H7 (cell line): Measurements from ENCODE around the gene RPL12. TPM values are rescaled to one million over a fixed set of nuclear protein-coding genes. Genes with fewer than 3 reads are reported as not detected.

Experiments used
- DNase-seq: peaks from one replicate; pipeline ENCODE4 v3.0.0; 2012
- H3K27me3 ChIP-seq: 2 replicates; pipeline ENCODE4 v1.6.0; 2011; ENCODE audit warnings: mild to moderate bottlenecking, low read length; ENCODE audit not compliant: control insufficient read depth, insufficient read depth
- H3K36me3 ChIP-seq: replicated peaks from 2 replicates; pipeline ENCODE4 v1.5.1; 2011; ENCODE audit warnings: low read length; ENCODE audit not compliant: control insufficient read depth, insufficient read depth
- H3K4me3 ChIP-seq: 2 replicates; pipeline ENCODE4 v1.5.1; 2011; ENCODE audit warnings: low read depth, mild to moderate bottlenecking, control low read depth, low read length, moderate library complexity; ENCODE audit not compliant: insufficient read depth
- total RNA-seq: library from RNA; depleted of rRNA; stranded (reverse); fragments of >200 nt; shearing (Covaris generic); gene quantifications from 2 replicates; pipeline ENCODE4 v1.2.3, GENCODE V29; 2014; rRNA removed

The RPL12 gene
- 2,182 and 2,219 TPM in 2 replicates for total RNA-seq

DNA sequence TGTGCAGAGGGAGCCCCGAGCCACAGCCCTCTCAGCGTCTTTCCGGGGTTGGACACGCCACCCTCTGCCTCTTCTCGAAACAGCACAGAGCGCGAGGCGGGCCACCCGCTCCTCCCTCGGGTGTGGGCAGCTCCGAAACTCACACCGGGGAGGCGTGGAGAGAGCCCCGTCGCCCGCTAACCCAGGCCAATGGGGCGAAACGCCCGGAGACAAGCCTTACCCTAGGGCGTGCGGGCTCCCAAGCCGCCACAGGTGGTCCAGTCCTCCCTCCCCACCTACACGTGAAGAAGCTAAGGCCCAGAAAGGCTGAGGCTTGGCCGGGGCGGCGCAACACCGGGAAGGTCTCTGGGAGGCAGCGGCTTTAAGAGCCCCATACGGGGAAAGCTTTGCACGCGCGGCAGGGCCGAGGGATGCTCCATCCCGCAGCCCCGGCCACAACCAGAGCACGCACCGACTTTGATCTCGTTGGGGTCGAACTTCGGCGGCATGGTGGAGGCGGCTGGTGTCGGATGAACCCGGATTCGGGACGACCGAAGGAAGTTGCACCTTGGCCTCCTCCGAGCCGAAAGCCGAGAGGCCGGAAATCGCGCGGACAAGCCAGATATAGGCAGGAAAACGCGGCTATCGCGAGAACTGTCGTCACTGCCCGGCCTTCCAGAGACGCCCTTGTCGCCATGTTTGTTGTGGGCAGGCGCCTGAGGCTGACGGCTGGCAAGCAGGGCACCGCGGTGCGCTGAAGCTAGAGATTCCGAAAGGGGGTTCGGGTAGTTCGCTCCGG is at the start of gene RPL12, which contains the start of gene LRSAM1:
Gene RPL12, minus strand, starts transcription at position 577 of the 778 bp plus-strand sequence. Its CDS starts 89 bp downstream, at position 488.
Gene LRSAM1, plus strand, starts transcription at position 681 of the 778 bp plus-strand sequence. CDS start 3,018 bp downstream, outside the sequence.
- Histone ChIP-seq H3K27me3 (no peaks in the 10 kb centered on the region), H3K36me3 (peaks cover 43% of the 10 kb centered on the region), H3K4me3 (peak within 1 kb of the TSS; percentile 99)
- DNase-seq, result peak; percentile 97

DNA sequence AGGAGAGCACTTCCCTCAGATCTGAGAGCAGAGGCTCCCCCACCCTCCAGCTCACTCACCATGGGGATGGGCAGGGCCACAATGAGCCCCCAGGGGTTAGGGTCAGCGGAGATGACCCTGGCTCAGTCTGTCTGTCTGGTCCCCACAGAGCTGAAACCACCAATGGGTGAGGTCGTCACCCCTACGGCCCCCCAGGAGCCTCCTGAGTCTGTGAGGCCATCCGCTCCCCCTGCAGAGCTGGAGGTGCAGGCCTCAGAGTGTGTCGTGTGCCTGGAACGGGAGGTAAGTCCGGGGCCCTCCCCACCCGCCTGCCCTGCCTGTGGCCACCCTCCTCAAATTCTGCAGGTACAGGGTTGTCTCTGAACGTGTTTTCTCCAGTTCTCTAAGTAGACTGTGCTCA is 49.7 kb upstream of the RPL12 start:
- H3K36me3 ChIP-seq, result peaks cover 2% of the 10 kb centered on the region
- no peak for DNase-seq
- H3K27me3 ChIP-seq, result no peaks in the 10 kb centered on the region
- H3K4me3 ChIP-seq, result no peak overlapping the region

GRCh38 chr9:127500399-127500798 is 49.2 kb upstream of the RPL12 start:
- H3K4me3 ChIP-seq, result no peak overlapping the region
- peaks cover 2% of the 10 kb centered on the region for H3K36me3 ChIP-seq
- H3K27me3 ChIP-seq, result no peaks in the 10 kb centered on the region
- DNase-seq, result no peak

GRCh38 chr9:127498298-127498697 is 47.1 kb upstream of the RPL12 start:
- Histone ChIP-seq H3K27me3 (no peaks in the 10 kb centered on the region), H3K36me3 (peaks cover 6% of the 10 kb centered on the region), H3K4me3 (no peak overlapping the region)
- DNase-seq, result no peak

DNA sequence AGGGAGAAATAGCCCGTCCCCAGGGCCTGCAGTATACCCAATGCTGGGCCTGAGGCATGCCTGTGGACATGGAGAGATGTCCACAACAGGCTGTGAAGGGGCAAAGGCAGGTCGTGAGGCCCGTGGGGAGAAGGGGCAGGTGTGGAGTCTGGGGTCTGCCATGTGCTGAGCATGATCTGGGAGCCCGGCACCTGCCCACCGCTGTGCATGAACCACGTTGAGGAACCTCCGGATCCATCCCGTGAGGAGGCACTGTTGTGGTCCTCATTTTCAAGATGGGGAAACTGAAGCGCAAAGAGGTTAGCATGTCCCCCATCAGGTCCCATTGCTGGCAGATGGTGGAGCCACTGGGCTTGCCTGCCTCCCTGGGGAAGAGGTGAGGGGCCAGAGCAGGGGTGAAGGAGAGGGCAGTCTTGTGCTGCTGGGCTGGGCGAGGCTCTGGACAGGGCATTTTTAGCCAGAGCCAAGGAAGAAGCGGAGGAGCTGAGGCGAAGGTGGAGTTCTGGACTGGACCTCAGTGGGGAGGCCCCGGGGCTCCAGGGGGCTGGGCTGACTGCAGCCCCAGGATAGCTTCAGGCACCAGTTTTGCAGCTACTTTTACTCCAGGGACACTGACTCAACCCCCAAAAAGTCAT is 46.6 kb upstream of the RPL12 start:
- DNase-seq, result no peak
- Histone ChIP-seq H3K27me3 (no peaks in the 10 kb centered on the region), H3K4me3 (no peak overlapping the region), H3K36me3 (peaks cover 6% of the 10 kb centered on the region)

DNA sequence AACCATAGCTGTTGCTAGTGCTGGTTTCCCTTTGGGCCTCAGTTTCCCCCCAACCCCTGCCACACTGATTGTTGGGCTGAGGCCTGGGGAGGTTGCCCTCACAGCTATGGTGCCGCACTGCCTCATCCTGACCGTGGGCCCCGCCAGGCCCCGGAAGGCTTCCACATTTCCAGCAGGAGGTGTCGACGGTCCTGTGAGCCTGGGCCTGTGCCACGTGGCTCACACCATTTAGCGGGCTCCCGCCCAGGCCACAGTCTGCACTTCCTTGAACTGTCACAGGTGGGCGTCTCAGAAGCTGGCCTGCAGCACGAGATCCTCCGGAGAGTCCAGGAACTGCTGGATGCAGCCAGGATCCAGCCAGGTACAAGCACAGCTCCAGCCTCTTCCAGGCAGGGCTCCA is 45.8 kb upstream of the RPL12 start:
- H3K36me3 ChIP-seq, result peaks cover 6% of the 10 kb centered on the region
- H3K27me3 ChIP-seq, result no peaks in the 10 kb centered on the region
- no peak overlapping the region for H3K4me3 ChIP-seq
- DNase-seq, result no peak

GRCh38 chr9:127495884-127496555 is 44.8 kb upstream of the RPL12 start:
- Histone ChIP-seq H3K36me3 (peaks cover 10% of the 10 kb centered on the region), H3K4me3 (no peak overlapping the region), H3K27me3 (no peaks in the 10 kb centered on the region)
- DNase-seq, result peak; percentile 33

DNA sequence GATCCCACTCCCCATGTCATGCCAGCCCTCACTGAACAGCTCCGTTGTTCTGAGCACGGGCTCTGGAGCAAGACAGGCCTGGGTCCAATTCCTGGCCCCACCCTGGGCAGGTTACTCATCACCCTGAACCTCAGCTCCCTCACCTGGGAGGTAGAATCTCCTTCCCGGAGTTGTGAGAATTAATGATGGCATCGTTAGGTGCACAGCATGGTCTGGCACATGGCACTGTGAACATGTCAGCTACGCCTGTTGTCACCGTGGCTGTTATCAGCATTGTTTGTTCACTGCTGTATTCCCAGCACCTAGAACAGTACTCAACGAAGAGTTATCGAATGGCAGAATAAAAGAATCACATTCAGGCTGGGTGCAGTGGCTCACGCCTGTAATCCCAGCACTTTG is 43.1 kb upstream of the RPL12 start:
- Histone ChIP-seq H3K4me3 (no peak overlapping the region), H3K36me3 (peaks cover 10% of the 10 kb centered on the region), H3K27me3 (no peaks in the 10 kb centered on the region)
- DNase-seq, result no peak

DNA sequence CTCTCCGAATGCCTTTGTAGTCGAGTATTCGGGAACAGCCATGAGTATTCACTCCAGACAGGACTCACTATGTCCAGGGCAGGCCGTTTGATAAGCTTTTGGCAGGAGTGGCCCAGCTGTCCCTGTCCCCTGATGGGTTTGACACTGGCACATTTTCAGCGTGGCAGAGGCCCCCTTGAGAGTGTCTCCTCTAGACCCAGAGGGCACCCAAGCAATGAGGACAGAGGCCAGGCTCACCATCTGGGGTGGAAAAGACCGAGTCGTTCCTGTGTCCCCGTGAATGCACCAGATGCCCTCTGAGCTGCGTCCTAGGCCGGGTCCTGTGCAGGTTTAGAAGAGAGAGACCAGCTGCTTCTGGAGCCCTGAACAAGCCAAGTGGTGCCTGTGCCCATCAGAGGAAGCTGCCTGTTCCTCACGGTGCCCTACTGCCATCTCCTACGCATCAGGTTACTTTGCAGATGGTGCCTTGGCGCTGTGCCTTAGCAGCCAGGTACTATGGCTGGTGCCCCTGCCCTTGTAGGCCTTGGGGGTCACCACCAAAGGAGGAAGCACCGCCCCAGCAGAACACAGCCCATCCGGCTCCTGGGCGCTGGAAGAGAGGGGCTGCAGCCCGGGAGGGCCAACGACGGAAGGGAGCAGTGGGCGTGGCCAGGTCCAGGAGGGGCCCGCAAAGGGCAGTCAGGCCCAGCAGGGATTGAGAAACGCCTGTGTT is 42.5 kb upstream of the RPL12 start:
- Histone ChIP-seq H3K27me3 (no peaks in the 10 kb centered on the region), H3K36me3 (peaks cover 10% of the 10 kb centered on the region), H3K4me3 (no peak overlapping the region)
- DNase-seq, result no peak

DNA sequence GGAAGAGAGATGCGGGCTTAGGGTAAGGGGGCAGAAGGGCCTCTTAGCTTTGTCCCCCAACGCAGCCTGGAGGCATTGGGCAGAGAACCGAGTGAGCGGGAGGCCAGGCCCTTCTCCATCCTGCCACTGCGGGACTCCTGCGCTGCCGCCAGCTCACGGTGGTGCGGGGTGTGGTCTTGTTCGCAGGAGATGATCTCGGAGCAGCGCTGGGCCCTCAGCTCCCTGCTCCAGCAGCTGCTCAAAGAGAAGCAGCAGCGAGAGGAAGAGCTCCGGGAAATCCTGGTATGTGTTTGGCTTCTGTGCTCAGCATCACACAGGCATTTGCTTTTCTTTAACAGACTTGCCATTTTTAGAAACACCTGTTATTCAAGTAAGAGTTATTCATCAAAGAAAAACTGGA is 41.4 kb upstream of the RPL12 start:
- Histone ChIP-seq H3K27me3 (no peaks in the 10 kb centered on the region), H3K4me3 (no peak overlapping the region), H3K36me3 (peaks cover 10% of the 10 kb centered on the region)
- no peak for DNase-seq

- peaks cover 8% of the 10 kb centered on the region for H3K36me3 ChIP-seq
- H3K4me3 ChIP-seq, result no peak overlapping the region
- no peaks in the 10 kb centered on the region for H3K27me3 ChIP-seq
- no peak for DNase-seq
Observed at GRCh38 chr9:127491516-127491915, 40.3 kb upstream of the RPL12 start.

DNA sequence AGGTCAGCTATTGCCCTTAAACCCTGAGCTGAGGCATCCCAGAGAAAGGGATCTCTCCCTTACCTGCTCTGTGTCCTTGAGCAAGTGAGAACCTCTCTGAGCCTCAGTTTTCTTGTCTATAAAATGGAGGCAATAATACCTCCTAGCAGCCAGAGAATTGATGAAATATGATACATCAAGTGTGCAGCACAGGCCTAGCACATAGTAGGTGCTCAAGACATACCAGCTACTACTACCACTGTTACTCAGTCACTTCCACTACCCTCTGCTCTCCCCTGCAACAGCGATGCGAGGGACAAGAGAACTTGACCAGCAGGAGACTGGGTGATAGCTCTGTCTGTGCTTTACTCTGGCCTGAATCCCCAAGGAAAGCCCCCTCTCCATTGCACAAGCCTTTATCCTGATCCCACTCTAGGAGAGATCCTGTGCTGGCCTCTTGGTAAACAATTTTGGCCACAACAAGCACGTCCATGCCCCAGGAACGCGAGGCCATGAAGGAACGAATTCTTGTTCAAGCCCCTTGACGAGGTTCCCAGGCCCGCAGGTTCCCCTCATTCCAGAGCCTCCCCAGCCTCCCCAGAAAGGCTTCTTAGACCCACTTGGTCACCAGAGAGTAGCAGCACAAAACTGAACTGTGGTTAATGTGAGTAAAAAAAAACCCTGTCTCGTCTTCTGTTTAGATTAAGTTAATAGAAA is 39.5 kb upstream of the RPL12 start:
- Histone ChIP-seq H3K4me3 (no peak overlapping the region), H3K27me3 (no peaks in the 10 kb centered on the region)
- DNase-seq, result no peak

GRCh38 chr9:127489471-127490115 is 38.4 kb upstream of the RPL12 start:
- Histone ChIP-seq H3K36me3 (peaks cover 8% of the 10 kb centered on the region), H3K4me3 (no peak overlapping the region), H3K27me3 (no peaks in the 10 kb centered on the region)
- DNase-seq, result peak; percentile 95

More for the DNA sequence above, 39.5 kb upstream of the RPL12 start:
- H3K36me3 ChIP-seq, result peaks cover 8% of the 10 kb centered on the region
